MM.1S (cell line): ENCODE data around the gene IL23R.

ENCODE experiments used
- EZH2 ChIP-seq: fragments of 300-600 bp; sonication (generic); optimal IDR thresholded peaks from 2 replicates; pipeline ENCODE3; 2017; ENCODE audit warnings: low read depth, mild to moderate bottlenecking, antibody characterized with exemption, low read length, mixed read lengths
- EZH2phosphoT487 ChIP-seq: fragments of 300-600 bp; sonication (generic); IDR thresholded peaks from 2 replicates; pipeline ENCODE4 v1.6.1; 2018; ENCODE audit warnings: antibody characterized with exemption, low read length
- TF ChIP-seq, protein P1 (sequence below): fragments of 300-600 bp; sonication (generic); IDR thresholded peaks from 2 replicates; pipeline ENCODE4 v1.5.1; 2016; ENCODE audit warnings: antibody characterized with exemption, low read length, mixed read lengths

DNA sequence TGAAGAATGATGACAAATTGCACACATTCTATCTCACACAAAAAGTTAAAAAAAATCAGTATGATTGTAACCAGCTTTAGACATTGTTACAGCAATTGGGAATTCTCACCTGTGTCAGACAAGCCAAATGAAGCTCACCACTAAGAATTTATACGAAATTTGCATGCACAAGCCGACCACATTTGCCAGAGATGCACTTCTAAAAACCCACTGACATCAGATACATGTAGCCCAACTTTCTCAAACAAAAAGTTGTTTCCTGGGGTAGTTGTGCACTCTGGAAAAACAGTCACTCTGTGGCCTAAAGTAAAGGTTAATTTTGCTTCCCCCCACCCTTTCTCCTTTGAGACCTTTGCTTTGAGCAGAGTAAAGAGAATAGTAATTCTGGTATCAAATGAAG is 73.5 kb downstream of the IL23R start:
- TF ChIP-seq EZH2 (no peak), EZH2phosphoT487 (no peak)
- TF ChIP-seq, protein P1, sequence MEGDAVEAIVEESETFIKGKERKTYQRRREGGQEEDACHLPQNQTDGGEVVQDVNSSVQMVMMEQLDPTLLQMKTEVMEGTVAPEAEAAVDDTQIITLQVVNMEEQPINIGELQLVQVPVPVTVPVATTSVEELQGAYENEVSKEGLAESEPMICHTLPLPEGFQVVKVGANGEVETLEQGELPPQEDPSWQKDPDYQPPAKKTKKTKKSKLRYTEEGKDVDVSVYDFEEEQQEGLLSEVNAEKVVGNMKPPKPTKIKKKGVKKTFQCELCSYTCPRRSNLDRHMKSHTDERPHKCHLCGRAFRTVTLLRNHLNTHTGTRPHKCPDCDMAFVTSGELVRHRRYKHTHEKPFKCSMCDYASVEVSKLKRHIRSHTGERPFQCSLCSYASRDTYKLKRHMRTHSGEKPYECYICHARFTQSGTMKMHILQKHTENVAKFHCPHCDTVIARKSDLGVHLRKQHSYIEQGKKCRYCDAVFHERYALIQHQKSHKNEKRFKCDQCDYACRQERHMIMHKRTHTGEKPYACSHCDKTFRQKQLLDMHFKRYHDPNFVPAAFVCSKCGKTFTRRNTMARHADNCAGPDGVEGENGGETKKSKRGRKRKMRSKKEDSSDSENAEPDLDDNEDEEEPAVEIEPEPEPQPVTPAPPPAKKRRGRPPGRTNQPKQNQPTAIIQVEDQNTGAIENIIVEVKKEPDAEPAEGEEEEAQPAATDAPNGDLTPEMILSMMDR = no peak
